Pulmonary artery endothelial cell (primary cell): ENCODE data around the gene C2CD2L. TPM values are rescaled to one million over a fixed set of nuclear protein-coding genes. Genes with fewer than 3 reads are reported as not detected.
A peak's percentile ranks its signal among the peaks of the same experiment; 100 is the strongest.
"Not testable (repeated sequence)": the region's sequence is repeated elsewhere in the genome, so short reads cannot be mapped to it uniquely, and the experiment has no call there.

Source experiments
- DNase-seq: peaks from one replicate; pipeline ENCODE4 v3.0.0-alpha.2; 2011; ENCODE audit warnings: low read depth, low spot score
- total RNA-seq: library from RNA; depleted of rRNA; stranded (reverse); fragments of >200 nt; gene quantifications from 2 replicates; pipeline ENCODE4 v1.2.3, GENCODE V29; 2014

The C2CD2L gene
- total RNA-seq, 1 donor from 2014 or later: 2.0 TPM

DNA sequence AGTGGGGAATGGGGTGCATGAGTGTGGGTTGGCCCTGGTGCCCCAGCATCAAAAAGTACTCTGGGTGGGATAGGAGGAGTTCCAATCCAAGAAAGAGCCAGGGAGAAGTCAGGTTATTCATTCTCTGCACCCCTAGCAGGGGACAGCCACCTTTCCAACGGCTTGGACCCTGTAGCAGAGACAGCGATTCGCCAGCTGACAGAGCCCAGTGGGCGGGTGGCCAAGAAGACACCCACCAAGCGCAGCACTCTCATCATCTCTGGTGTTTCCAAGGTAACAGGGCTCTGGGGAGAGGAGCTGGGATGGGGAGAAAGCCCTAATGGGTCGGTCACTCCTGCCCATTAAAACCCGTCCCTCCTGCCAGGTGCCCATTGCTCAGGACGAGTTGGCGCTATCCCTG lies 6.6 kb downstream of the C2CD2L start:
- no peak for DNase-seq

- no peak for DNase-seq
These were observed 7.2 kb downstream of the C2CD2L start for GRCh38 chr11:119114351-119114750.

- no peak for DNase-seq
These were observed 8.5 kb downstream of the C2CD2L start for GRCh38 chr11:119115484-119116234.

DNA sequence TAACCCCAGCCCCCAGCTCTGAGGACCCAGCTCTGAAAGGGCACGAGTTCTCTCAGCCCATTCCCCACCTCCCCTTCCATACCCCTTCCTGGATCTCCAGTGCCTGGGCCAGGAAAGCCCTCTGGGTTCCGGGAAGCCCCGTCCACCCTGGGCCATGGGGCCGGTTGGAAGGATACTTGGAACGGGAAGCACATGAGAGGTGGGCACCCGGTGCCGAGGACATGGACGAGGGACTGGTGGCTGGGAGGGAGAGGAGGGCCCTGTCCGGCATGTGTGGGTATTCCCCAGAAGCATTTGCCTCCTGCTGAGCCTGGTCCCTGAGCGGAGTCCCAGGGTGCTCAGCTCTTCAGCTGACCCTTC lies 9.1 kb downstream of the C2CD2L start:
- no peak for DNase-seq

GRCh38 chr11:119116601-119117000 lies 9.5 kb downstream of the C2CD2L start:
- no peak for DNase-seq

- DNase-seq: no peak
These were observed 10.0 kb downstream of the C2CD2L start for GRCh38 chr11:119117004-119117706.

DNA sequence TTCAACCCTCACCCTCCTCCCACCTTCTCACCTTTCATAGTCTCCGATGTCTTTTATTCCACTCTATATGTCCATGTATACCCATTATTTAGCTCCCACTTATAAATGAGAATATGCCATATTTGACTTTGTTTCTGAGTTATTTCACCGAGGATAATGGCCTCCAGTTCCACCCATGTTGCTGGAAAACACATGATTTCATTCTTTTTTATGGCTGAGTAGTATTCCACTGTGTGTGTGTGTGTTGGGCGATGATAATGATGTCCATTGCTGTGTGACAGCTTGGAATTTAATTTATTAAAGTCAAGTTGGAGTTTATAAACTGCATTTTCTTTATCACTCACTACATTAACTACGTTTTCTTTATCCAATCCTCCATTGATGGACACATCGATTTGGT lies 11.1 kb downstream of the C2CD2L start:
- no peak for DNase-seq

DNA sequence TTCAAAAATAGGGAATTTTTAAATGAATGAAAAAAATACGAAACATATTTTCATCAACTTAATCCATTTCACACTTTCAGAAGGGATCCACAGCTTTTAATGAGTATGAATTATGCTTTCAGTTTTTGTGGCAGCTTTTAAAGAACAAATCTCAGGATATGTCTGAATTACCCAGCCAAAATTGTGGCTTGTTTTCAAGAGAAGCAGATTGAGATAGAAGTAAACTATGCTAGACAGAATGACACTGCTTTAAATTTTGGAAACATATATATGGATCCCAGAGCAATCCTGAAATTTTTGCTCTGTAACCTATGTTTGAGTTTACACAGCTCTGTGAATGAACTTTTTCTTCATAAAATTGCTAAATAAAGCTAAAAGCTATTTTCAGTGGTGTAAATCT lies 11.8 kb downstream of the C2CD2L start:
- no peak for DNase-seq

GRCh38 chr11:119120639-119121007 lies 13.5 kb downstream of the C2CD2L start:
- no peak for DNase-seq

DNA sequence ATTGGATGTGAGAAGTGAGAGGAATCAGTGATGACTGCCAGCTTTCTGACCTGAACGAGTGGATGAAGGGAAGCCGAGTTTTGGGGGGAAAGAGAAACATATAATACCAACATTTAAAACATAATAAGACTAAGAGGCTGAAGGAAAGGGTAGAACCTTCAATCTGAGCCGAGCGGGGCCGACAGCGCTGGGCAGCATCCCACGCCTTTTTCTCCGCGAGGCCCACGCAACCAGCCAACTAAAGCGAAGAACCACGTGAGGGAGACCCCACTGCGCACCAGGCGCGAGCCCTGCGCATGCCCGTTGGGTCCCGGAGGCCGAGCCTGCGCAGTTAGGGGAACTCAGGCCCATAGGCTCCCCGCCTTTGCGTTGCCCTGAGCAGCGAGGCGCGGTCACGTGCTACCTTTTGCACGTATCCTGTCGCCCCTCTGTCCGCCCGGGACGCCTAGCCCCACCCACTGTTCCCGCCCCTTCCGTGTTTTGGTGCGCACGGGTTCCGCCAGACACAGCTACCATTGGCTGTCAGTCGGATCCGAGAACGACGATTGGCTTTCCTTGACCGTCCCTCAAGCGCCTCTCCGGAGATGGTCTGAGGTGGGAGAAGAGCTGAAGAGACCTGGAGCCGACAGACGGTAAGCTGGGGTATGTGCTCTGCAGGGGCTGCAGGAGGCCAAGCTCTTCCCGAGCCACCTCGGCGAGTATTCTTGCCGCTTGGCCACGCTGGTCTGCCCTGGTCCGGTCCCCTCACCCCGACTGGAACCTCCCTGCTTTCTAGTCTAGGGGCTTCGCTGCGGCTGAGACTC lies 14.1 kb downstream of the C2CD2L start, which contains the start of gene HINFP:
Gene HINFP, plus strand, starts transcription at position 573 of the 803 bp plus-strand sequence. CDS start 5,365 bp downstream, outside the sequence.
- peak; percentile 97 for DNase-seq

GRCh38 chr11:119121811-119122124 lies 14.6 kb downstream of the C2CD2L start:
- DNase-seq: no peak

DNA sequence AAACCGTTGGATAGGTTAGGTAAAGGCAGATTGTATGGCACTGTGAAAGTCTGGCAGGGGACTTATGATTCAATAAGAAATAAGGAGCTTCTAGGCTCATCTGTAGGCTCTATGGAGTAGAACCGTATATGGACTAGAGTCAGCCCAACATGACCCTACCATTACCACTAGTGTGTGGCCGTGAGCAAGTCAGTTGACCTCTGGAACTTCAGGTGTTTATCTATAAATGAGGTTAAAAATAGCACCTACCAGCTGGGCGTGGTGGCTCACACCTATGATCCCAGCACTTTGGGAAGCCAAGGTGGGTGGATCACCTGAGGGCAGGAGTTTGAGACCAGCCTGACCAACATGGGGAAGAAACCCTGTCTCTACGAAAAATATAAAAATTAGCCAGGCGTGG lies 18.7 kb downstream of the C2CD2L start:
- DNase-seq: no peak

DNA sequence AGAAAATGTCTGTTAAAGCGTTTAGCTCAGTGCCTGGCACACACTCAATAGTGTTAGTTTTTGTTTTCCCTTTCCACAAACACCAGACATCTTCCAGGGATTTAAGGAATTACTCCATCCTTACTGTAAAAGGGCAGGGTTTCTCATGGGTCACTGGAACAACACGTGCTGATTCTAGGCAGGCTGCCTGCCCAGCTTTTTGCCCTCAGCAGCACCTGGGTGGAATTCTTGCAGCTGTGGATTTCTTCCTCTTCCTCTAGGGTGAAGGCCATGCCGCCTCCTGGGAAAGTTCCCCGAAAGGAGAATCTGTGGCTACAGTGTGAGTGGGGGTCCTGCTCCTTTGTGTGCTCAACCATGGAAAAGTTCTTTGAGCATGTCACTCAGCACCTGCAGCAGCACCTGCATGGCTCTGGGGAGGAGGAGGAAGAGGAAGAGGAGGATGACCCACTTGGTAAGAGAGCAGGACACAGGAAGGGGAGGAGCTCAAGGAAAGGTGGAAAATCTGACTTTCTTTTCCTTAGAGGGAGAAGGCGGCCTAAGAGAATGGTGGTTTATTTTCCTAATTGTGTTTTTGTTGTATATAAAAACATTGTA lies 19.6 kb downstream of the C2CD2L start:
- no peak for DNase-seq

GRCh38 chr11:119130662-119131061 lies 23.5 kb downstream of the C2CD2L start:
- no peak for DNase-seq

- DNase-seq: no peak
These were observed 27.3 kb downstream of the C2CD2L start for GRCh38 chr11:119134389-119134978.

GRCh38 chr11:119139276-119139675 lies 32.1 kb downstream of the C2CD2L start:
- not testable (repeated sequence) for DNase-seq

- peak; percentile 32 for DNase-seq
These were observed 37.8 kb downstream of the C2CD2L start for GRCh38 chr11:119144825-119145486.

DNA sequence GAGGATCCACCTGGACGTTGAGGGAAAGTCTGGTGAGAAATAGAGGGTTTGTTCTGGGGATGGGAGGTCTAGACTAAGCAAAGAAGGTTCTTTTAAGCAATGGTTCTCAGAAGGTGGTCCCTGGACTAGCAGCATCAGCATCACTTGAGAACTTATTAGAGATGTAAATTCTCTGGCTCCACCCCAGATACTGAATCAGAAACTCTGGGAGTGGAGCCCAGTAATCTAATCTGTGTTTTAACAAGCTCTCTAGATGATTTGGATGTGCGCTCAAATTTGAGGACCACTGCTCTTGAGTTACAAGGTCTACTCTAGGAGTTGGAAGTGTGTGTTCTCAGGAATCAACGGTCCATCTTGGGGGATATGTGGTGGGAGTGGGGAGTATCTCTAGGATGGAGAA lies 38.4 kb downstream of the C2CD2L start:
- DNase-seq: no peak

DNA sequence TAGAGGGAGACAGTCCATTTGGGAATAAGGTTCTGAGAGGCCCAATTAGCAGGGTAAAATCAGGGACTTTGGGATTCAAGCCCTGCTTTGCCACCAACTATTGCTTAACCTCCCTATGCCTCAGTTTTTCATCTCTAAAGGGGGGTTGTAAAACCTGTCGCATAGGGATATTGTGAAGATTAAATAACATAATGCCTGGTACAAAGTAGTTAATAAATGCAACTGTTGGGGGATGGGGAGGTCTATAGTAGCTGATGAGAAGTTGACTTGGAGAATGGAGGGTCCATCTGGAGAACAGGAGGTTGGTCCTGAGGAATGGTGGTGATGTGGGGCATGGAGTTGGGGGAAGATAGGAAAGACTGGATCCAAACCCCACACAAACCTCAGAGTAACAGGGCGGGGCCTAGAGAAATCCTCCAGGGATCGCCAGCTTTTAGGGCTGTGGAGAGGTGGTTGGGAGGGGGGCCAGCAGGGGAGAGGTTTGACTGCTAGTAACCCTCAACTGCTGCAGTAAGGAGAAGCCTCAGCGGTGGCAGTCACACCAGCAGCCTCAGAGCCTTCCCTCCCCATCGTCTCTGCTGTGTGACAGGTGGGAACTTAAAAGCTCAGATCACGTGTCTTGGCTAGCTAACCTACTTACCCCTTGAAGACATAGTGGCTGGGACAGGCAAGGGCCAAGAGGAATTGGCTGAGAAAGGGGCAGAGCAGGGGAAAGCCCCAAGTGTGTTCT lies 40.6 kb downstream of the C2CD2L start:
- no peak for DNase-seq

DNA sequence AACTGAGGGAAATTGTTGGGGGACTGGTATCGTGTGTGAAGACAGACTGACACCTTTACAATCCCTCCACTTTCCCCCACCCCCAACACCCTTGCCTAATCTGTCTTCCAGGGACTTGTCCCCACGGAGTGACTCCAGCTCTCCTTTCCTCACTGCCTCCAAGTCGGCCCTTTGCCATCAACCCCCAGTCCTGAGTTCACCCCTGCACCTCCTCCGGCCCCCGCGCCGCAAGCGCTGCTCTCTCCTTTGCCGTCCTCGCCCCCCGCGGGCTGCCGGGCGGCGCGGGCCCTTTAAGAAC lies 41.5 kb downstream of the C2CD2L start:
- DNase-seq: no peak
